B cell (primary cell): ENCODE results near the gene NOC2L. TPM values are rescaled to one million over a fixed set of nuclear protein-coding genes. Genes with fewer than 3 reads are reported as not detected.

Experiments used
- ATAC-seq: fragments of 200-7000 bp; cut with Tn5 transposase; one replicate; pipeline ENCODE4 v1.10.0; 2021; ENCODE audit warnings: low read depth, mild to moderate bottlenecking, moderate number of reproducible peaks, moderate library complexity
- CTCF ChIA-PET: fragments of 350-600 bp; sonication (Branson Sonifier 250); formaldehyde crosslinking; loops from one replicate; lab custom pipeline; 2021; ENCODE audit warnings: antibody characterized with exemption, inconsistent platforms; lab: Charles Lee
- POLR2A ChIA-PET: fragments of 350-600 bp; sonication (Branson Sonifier 250); formaldehyde crosslinking; loops from one replicate; lab custom pipeline; 2021; ENCODE audit warnings: antibody characterized with exemption; lab: Charles Lee
- DNase-seq: peaks from one replicate; pipeline ENCODE4 v3.0.0; 2013
- H2AFZ ChIP-seq: 2 replicates; pipeline ENCODE4 v1.6.1; 2012; ENCODE audit warnings: mild to moderate bottlenecking, low read depth, low read length; ENCODE audit not compliant: insufficient read depth, poor library complexity, severe bottlenecking
- H3K27ac ChIP-seq, 2 donors: 1 replicate in 1 of 2; 2 replicates in 1 of 2; pipeline ENCODE4 v1.5.1; 2012 to 2013; ENCODE audit warnings: low read length in 2 of 2, mild to moderate bottlenecking in 2 of 2, moderate library complexity in 1 of 2
- H3K27me3 ChIP-seq, 4 experiments: fragments of 200-600 bp in 1 of 4; sonication (generic) in 1 of 4; replicated peaks in 1 of 4; 1 replicate in 2 of 4; 2 replicates in 2 of 4; pipeline versions ENCODE4 v1.6.1 to v1.7.0; 2013 to 2016; ENCODE audit warnings: low read length in 3 of 4, mild to moderate bottlenecking in 2 of 4, mixed read lengths in 1 of 4, moderate library complexity in 1 of 4; ENCODE audit not compliant: insufficient read depth in 4 of 4, control insufficient read depth in 3 of 4; ENCODE audit errors: control extremely low read depth in 1 of 4
- H3K36me3 ChIP-seq, 2 experiments: replicated peaks in 1 of 2; 1 replicate in 1 of 2; 2 replicates in 1 of 2; pipeline versions ENCODE4 v1.6.1 to v1.7.1; 2013; ENCODE audit warnings: low read length in 1 of 2; ENCODE audit not compliant: insufficient read depth in 2 of 2, control insufficient read depth in 1 of 2; ENCODE audit errors: control extremely low read depth in 1 of 2, extremely low read depth in 1 of 2
- H3K4me1 ChIP-seq, 2 donors: fragments of 200-600 bp in 1 of 2; sonication (generic) in 1 of 2; 1 replicate in 1 of 2; 2 replicates in 1 of 2; pipeline versions ENCODE4 v1.5.1 to v1.6.1; 2013 to 2017; ENCODE audit warnings: low read length in 2 of 2; ENCODE audit not compliant: control insufficient read depth in 2 of 2, insufficient read depth in 2 of 2
- H3K4me2 ChIP-seq: replicated peaks from 2 replicates; pipeline ENCODE3; 2012; ENCODE audit warnings: mild to moderate bottlenecking, low read depth, low read length; ENCODE audit not compliant: poor library complexity, severe bottlenecking
- H3K4me3 ChIP-seq, 5 experiments: fragments of 200-600 bp in 1 of 5; sonication (generic) in 1 of 5; 1 replicate in 3 of 5; 2 replicates in 2 of 5; pipeline versions ENCODE4 v1.5.1 to v1.7.0; 2011 to 2016; ENCODE audit warnings: low read length in 4 of 5, mild to moderate bottlenecking in 4 of 5, low read depth in 2 of 5, control low read depth in 1 of 5, moderate library complexity in 1 of 5; ENCODE audit not compliant: insufficient read depth in 1 of 5; ENCODE audit errors: control extremely low read depth in 1 of 5, extremely low read depth in 1 of 5
- H3K79me2 ChIP-seq: fragments of 200-600 bp; sonication (generic); one replicate; pipeline ENCODE4 v1.6.0; 2016; ENCODE audit warnings: low read length; ENCODE audit not compliant: control insufficient read depth, insufficient read depth
- H3K9ac ChIP-seq: fragments of 200-600 bp; sonication (generic); 2 replicates; pipeline ENCODE4 v1.6.1; 2017; ENCODE audit warnings: mild to moderate bottlenecking, low read length, moderate library complexity
- H3K9me3 ChIP-seq, 3 donors: one replicate each; pipeline versions ENCODE4 v1.6.1 to v1.7.1; 2013; ENCODE audit warnings: low read length in 2 of 3; ENCODE audit not compliant: control insufficient read depth in 2 of 3, insufficient read depth in 1 of 3; ENCODE audit errors: control extremely low read depth in 1 of 3
- H4K20me1 ChIP-seq: 2 replicates; pipeline ENCODE4 v1.6.0; 2012; ENCODE audit warnings: mild to moderate bottlenecking, low read length; ENCODE audit not compliant: insufficient read depth, control insufficient read depth, poor library complexity, severe bottlenecking
- H3K27ac Mint-ChIP-seq: one replicate; pipeline ENCODE4 v1.8.0; 2021; ENCODE audit warnings: mixed read lengths
- H3K27me3 Mint-ChIP-seq: one replicate; pipeline ENCODE4 v1.8.0; 2021; ENCODE audit warnings: mixed read lengths
- H3K4me1 Mint-ChIP-seq: one replicate; pipeline ENCODE4 v1.8.0; 2021; ENCODE audit warnings: mixed read lengths
- H3K4me3 Mint-ChIP-seq: one replicate; pipeline ENCODE4 v1.8.0; 2021; ENCODE audit warnings: mixed read lengths
- H3K9me3 Mint-ChIP-seq: one replicate; pipeline ENCODE4 v1.8.0; 2022; ENCODE audit warnings: mixed read lengths; ENCODE audit not compliant: insufficient read depth
- CTCF ChIP-seq: fragments of 200-600 bp; IDR thresholded peaks from one replicate; pipeline ENCODE4 v1.8.0; 2022; ENCODE audit warnings: antibody characterized with exemption, mild to moderate bottlenecking
- EZH2 ChIP-seq: IDR thresholded peaks from 2 replicates; pipeline ENCODE4 v1.6.1; 2012; ENCODE audit warnings: borderline replicate concordance, low read depth, mild to moderate bottlenecking, moderate library complexity, low read length; ENCODE audit not compliant: insufficient read depth, poor library complexity, severe bottlenecking
- WGBS: methylation state at CpG from one replicate; pipeline ENCODE4 v1.1.5; 2013; ENCODE audit warnings: missing lambda C conversion rate; ENCODE audit not compliant: insufficient coverage; 5-methylcytosine and 5-hydroxymethylcytosine counted together
- intact Hi-C: fragments of 100-400 bp; cut with micrococcal nuclease; formaldehyde crosslinking; loops from one replicate; pipeline ENCODE4 v1.10.0; 2022
- polyA plus RNA-seq: library from polyadenylated mRNA; depleted of rRNA; stranded (reverse); fragments of >200 nt; gene quantifications from 2 replicates; pipeline ENCODE4 v1.2.3, GENCODE V29; 2012
- total RNA-seq, 2 donors: library from RNA; stranded (reverse); fragments of 120-200 nt in 1 of 2; gene quantifications; 1 replicate in 1 of 2; 2 replicates in 1 of 2; pipeline versions ENCODE4 v1.2.3 to v1.2.4, GENCODE V29; 2013 to 2022

The NOC2L gene
- total and polyA plus RNA-seq, 2 donors (not counting 1 experiment from before 2014, with no cell fraction given): 48.0 to 64.1 TPM

GRCh38 chr1:941588-942383, 17.3 kb downstream of the NOC2L start:
- H3K4me1 ChIP-seq: peaks cover 30 to 31% of the 10 kb centered on the region in 2 donors
- H3K4me3 ChIP-seq: peak overlapping the region in 3 of 5 experiments; percentile 34 to 56 (median 47)
- H3K27ac ChIP-seq: no peak overlapping the region
- TF ChIP-seq CTCF: no peak
- TF ChIP-seq EZH2: peak; percentile 68
- POLR2A ChIA-PET: no interaction called here
- ATAC-seq (peak; percentile 25), DNase-seq (peak; percentile 59)
- CTCF ChIA-PET: interaction anchor here (1.0 to 1.7 kb wide), 2 partner anchors 39 to 72 kb away, joined by 3 to 6 read pairs; no protein-coding TSS in a partner anchor
- Mint-ChIP-seq H3K9me3 (no peaks in the 10 kb centered on the region), H3K4me1 (peaks cover 14% of the 10 kb centered on the region), H3K4me3 (peak overlapping the region; percentile 86), H3K27me3 (peaks cover 22% of the 10 kb centered on the region), H3K27ac (no peak overlapping the region)
- peaks cover 0 to 50% (median 20%) of the 10 kb centered on the region in 4 experiments for H3K27me3 ChIP-seq
- H3K79me2 ChIP-seq: no peaks in the 10 kb centered on the region
- peak overlapping the region; percentile 33 for H2AFZ ChIP-seq
- H3K9me3 ChIP-seq: peaks cover 0 to 5% (median 0%) of the 10 kb centered on the region in 3 donors
- WGBS: under 1% methylated on average over 97 of the region's 98 CpGs
- H3K4me2 ChIP-seq: peak overlapping the region; percentile 90
- peaks cover 7% of the 10 kb centered on the region for H4K20me1 ChIP-seq
- H3K36me3 ChIP-seq: peaks cover 0 to 16% of the 10 kb centered on the region in 2 experiments
- H3K9ac ChIP-seq: peak overlapping the region; percentile 62
- intact Hi-C loops: no loop called here
